Rectal smooth muscle tissue (tissue), 1 donor: ENCODE data around the gene OSCAR.
"Not testable (repeated sequence)": the region's sequence is repeated elsewhere in the genome, so short reads cannot be mapped to it uniquely, and the experiment has no call there.

ENCODE experiments used
- H3K27ac ChIP-seq: one replicate; pipeline ENCODE4 v1.7.0; 2013; ENCODE audit warnings: low read depth, low read length, inconsistent platforms
- H3K27me3 ChIP-seq: one replicate; pipeline ENCODE4 v1.7.0; 2013; ENCODE audit warnings: low read length; ENCODE audit not compliant: control insufficient read depth, insufficient read depth
- H3K36me3 ChIP-seq: one replicate; pipeline ENCODE4 v1.7.0; 2013; ENCODE audit warnings: low read length; ENCODE audit not compliant: control insufficient read depth, insufficient read depth
- H3K4me1 ChIP-seq: one replicate; pipeline ENCODE4 v1.7.0; 2013; ENCODE audit warnings: low read length; ENCODE audit not compliant: control insufficient read depth, insufficient read depth
- H3K4me3 ChIP-seq: one replicate; pipeline ENCODE4 v1.7.0; 2013; ENCODE audit warnings: low read length
- H3K9ac ChIP-seq: one replicate; pipeline ENCODE4 v1.7.0; 2013; ENCODE audit warnings: low read length

OSCAR gene

GRCh38 chr19:54115109-54116063, 14.8 kb upstream of the OSCAR start, which contains the start of the genes PRPF31 and TFPT:
TSS of gene PRPF31 (plus strand) at chr19:54115754. CDS start at chr19:54118279, 2,525 bp downstream.
TSS of gene TFPT (minus strand) at chr19:54115657. CDS start at chr19:54115269, 388 bp downstream.
- Histone ChIP-seq H3K9ac (peak within 1 kb of the TSS; percentile 90), H3K4me3 (peak within 1 kb of the TSS; percentile 75), H3K27ac (peak within 1 kb of the TSS; percentile 93), H3K36me3 (peaks cover 13% of the 10 kb centered on the region), H3K4me1 (peaks cover 8% of the 10 kb centered on the region), H3K27me3 (no peaks in the 10 kb centered on the region)

GRCh38 chr19:54114340-54115108, 13.9 kb upstream of the OSCAR start:
- Histone ChIP-seq H3K4me3 (peak overlapping the region; percentile 75), H3K36me3 (peaks cover 15% of the 10 kb centered on the region), H3K27me3 (no peaks in the 10 kb centered on the region), H3K9ac (peak overlapping the region; percentile 29), H3K27ac (no peak overlapping the region), H3K4me1 (peaks cover 8% of the 10 kb centered on the region)

GRCh38 chr19:54109651-54110050, 9.0 kb upstream of the OSCAR start:
- peaks cover 42% of the 10 kb centered on the region for H3K36me3 ChIP-seq
- no peak overlapping the region for H3K4me3 ChIP-seq
- peaks cover 5% of the 10 kb centered on the region for H3K4me1 ChIP-seq
- H3K9ac ChIP-seq: no peak overlapping the region
- no peak overlapping the region for H3K27ac ChIP-seq
- no peaks in the 10 kb centered on the region for H3K27me3 ChIP-seq

- H3K27ac ChIP-seq: no peak overlapping the region
- H3K27me3 ChIP-seq: no peaks in the 10 kb centered on the region
- peaks cover under 1% of the 10 kb centered on the region for H3K4me1 ChIP-seq
- H3K4me3 ChIP-seq: no peak overlapping the region
- no peak overlapping the region for H3K9ac ChIP-seq
- H3K36me3 ChIP-seq: peaks cover 42% of the 10 kb centered on the region
Observed at GRCh38 chr19:54108496-54108895, 7.9 kb upstream of the OSCAR start.

GRCh38 chr19:54107876-54108490, 7.4 kb upstream of the OSCAR start:
- H3K27ac ChIP-seq: no peak overlapping the region
- peaks cover 42% of the 10 kb centered on the region for H3K36me3 ChIP-seq
- peaks cover 2% of the 10 kb centered on the region for H3K4me1 ChIP-seq
- H3K4me3 ChIP-seq: no peak overlapping the region
- no peaks in the 10 kb centered on the region for H3K27me3 ChIP-seq
- H3K9ac ChIP-seq: no peak overlapping the region

GRCh38 chr19:54106716-54107115, 6.1 kb upstream of the OSCAR start:
- Histone ChIP-seq H3K27me3 (no peaks in the 10 kb centered on the region), H3K4me1 (peaks cover 2% of the 10 kb centered on the region), H3K9ac (no peak overlapping the region), H3K27ac (no peak overlapping the region), H3K4me3 (no peak overlapping the region), H3K36me3 (peaks cover 42% of the 10 kb centered on the region)

- H3K9ac ChIP-seq: no peak overlapping the region
- H3K4me3 ChIP-seq: no peak overlapping the region
- H3K27ac ChIP-seq: no peak overlapping the region
- H3K4me1 ChIP-seq: peaks cover 2% of the 10 kb centered on the region
- no peaks in the 10 kb centered on the region for H3K27me3 ChIP-seq
- H3K36me3 ChIP-seq: peaks cover 38% of the 10 kb centered on the region
Observed at GRCh38 chr19:54105796-54106195, 5.2 kb upstream of the OSCAR start.

GRCh38 chr19:54104998-54105715, 4.6 kb upstream of the OSCAR start:
- H3K36me3 ChIP-seq: peaks cover 36% of the 10 kb centered on the region
- H3K4me1 ChIP-seq: peaks cover 2% of the 10 kb centered on the region
- no peak overlapping the region for H3K27ac ChIP-seq
- no peaks in the 10 kb centered on the region for H3K27me3 ChIP-seq
- H3K9ac ChIP-seq: no peak overlapping the region
- no peak overlapping the region for H3K4me3 ChIP-seq

- H3K4me1 ChIP-seq: peaks cover 2% of the 10 kb centered on the region
- H3K27me3 ChIP-seq: no peaks in the 10 kb centered on the region
- H3K36me3 ChIP-seq: peaks cover 15% of the 10 kb centered on the region
- H3K27ac ChIP-seq: peak within 1 kb of the TSS; percentile 55
- peak within 1 kb of the TSS; percentile 59 for H3K9ac ChIP-seq
- H3K4me3 ChIP-seq: peak within 1 kb of the TSS; percentile 93
Observed at GRCh38 chr19:54102421-54103169, 2.0 kb upstream of the OSCAR start, which contains the start of gene NDUFA3. TSS of gene NDUFA3 (plus strand) at chr19:54102855. CDS start at chr19:54102879, 24 bp downstream.

- not testable (repeated sequence) for H3K27ac ChIP-seq, H3K4me3 ChIP-seq, H3K4me1 ChIP-seq
Observed at GRCh38 chr19:54099903-54100255, 724 bp downstream of the OSCAR start.

GRCh38 chr19:54099190-54099902, 1.3 kb downstream of the OSCAR start:
- Histone ChIP-seq H3K36me3 (no peaks in the 10 kb centered on the region), H3K4me1 (peaks cover 5% of the 10 kb centered on the region), H3K27ac (no peak overlapping the region), H3K27me3 (peaks cover 15% of the 10 kb centered on the region), H3K9ac (no peak overlapping the region), H3K4me3 (no peak overlapping the region)

More at GRCh38 chr19:54099903-54100255, 724 bp downstream of the OSCAR start:
- not testable (repeated sequence) for H3K9ac ChIP-seq, H3K36me3 ChIP-seq, H3K27me3 ChIP-seq
